HEK293 (cell line): ENCODE data around the gene CPLX3.

Experiments
- ATF2 ChIP-seq: fragments of 450-650 bp; formaldehyde crosslinking; IDR thresholded peaks from 2 replicates; pipeline ENCODE4 v1.5.1; 2016; ENCODE audit warnings: missing biosample characterization, missing genetic modification characterization, low read depth
- BCL6B ChIP-seq: fragments of 450-650 bp; formaldehyde crosslinking; IDR thresholded peaks from 2 replicates; pipeline ENCODE4 v1.5.1; 2017; ENCODE audit warnings: missing biosample characterization, missing genetic modification characterization
- CTCF ChIP-seq: fragments of 450-650 bp; formaldehyde crosslinking; IDR thresholded peaks from 2 replicates; pipeline ENCODE4 v1.5.1; 2016; ENCODE audit warnings: missing biosample characterization, missing genetic modification characterization
- GLIS1 ChIP-seq: fragments of 450-650 bp; formaldehyde crosslinking; IDR thresholded peaks from 2 replicates; pipeline ENCODE4 v1.5.1; 2016; ENCODE audit warnings: missing biosample characterization, missing genetic modification characterization
- HOXD13 ChIP-seq: sonication (generic); formaldehyde crosslinking; IDR thresholded peaks from 2 replicates; pipeline ENCODE4 v1.8.0; 2022; ENCODE audit warnings: missing genetic modification reagents, borderline replicate concordance
- KLF1 ChIP-seq: fragments of 450-650 bp; formaldehyde crosslinking; IDR thresholded peaks from 2 replicates; pipeline ENCODE4 v1.5.1; 2016; ENCODE audit warnings: missing biosample characterization, missing genetic modification characterization
- KLF8 ChIP-seq: fragments of 450-650 bp; formaldehyde crosslinking; IDR thresholded peaks from 2 replicates; pipeline ENCODE4 v1.5.1; 2016; ENCODE audit warnings: missing biosample characterization, missing genetic modification characterization
- PBX3 ChIP-seq: sonication (generic); formaldehyde crosslinking; IDR thresholded peaks from 2 replicates; pipeline ENCODE4 v1.8.1; 2022; ENCODE audit warnings: mild to moderate bottlenecking, moderate library complexity, missing genetic modification reagents
- SP3 ChIP-seq: fragments of 450-650 bp; formaldehyde crosslinking; IDR thresholded peaks from 2 replicates; pipeline ENCODE4 v1.5.1; 2016; ENCODE audit warnings: missing biosample characterization, missing genetic modification characterization
- SP7 ChIP-seq: fragments of 450-650 bp; formaldehyde crosslinking; IDR thresholded peaks from 2 replicates; pipeline ENCODE4 v1.5.1; 2016; ENCODE audit warnings: missing biosample characterization, missing genetic modification characterization
- ZBTB26 ChIP-seq: fragments of 450-650 bp; formaldehyde crosslinking; optimal IDR thresholded peaks from 2 replicates; pipeline ENCODE3; 2016; ENCODE audit warnings: missing biosample characterization, mild to moderate bottlenecking, missing genetic modification characterization
- ZEB2 ChIP-seq: fragments of 450-650 bp; formaldehyde crosslinking; IDR thresholded peaks from 2 replicates; pipeline ENCODE4 v1.5.1; 2016; ENCODE audit warnings: missing biosample characterization, missing genetic modification characterization
- ZFP37 ChIP-seq: fragments of 450-650 bp; formaldehyde crosslinking; IDR thresholded peaks from 2 replicates; pipeline ENCODE4 v1.5.1; 2016; ENCODE audit warnings: missing biosample characterization, missing genetic modification characterization
- ZNF223 ChIP-seq: fragments of 450-650 bp; formaldehyde crosslinking; IDR thresholded peaks from 2 replicates; pipeline ENCODE4 v1.5.1; 2016; ENCODE audit warnings: missing biosample characterization, missing genetic modification characterization
- ZNF23 ChIP-seq: fragments of 450-650 bp; formaldehyde crosslinking; IDR thresholded peaks from 2 replicates; pipeline ENCODE4 v1.5.1; 2016; ENCODE audit warnings: missing biosample characterization, missing genetic modification characterization, borderline replicate concordance
- ZNF280C ChIP-seq: fragments of 450-650 bp; formaldehyde crosslinking; IDR thresholded peaks from 2 replicates; pipeline ENCODE4 v1.5.1; 2016; ENCODE audit warnings: missing biosample characterization, missing genetic modification characterization
- ZNF311 ChIP-seq: fragments of 450-650 bp; formaldehyde crosslinking; IDR thresholded peaks from 2 replicates; pipeline ENCODE4 v1.5.1; 2017; ENCODE audit warnings: missing biosample characterization, missing genetic modification characterization, borderline replicate concordance
- ZNF433 ChIP-seq: fragments of 450-650 bp; formaldehyde crosslinking; IDR thresholded peaks from 2 replicates; pipeline ENCODE4 v1.5.1; 2016; ENCODE audit warnings: missing biosample characterization, missing genetic modification characterization, low read depth
- ZNF501 ChIP-seq: fragments of 450-650 bp; formaldehyde crosslinking; IDR thresholded peaks from 2 replicates; pipeline ENCODE4 v1.5.1; 2016; ENCODE audit warnings: missing biosample characterization, missing genetic modification characterization
- ZNF510 ChIP-seq: fragments of 450-650 bp; formaldehyde crosslinking; IDR thresholded peaks from 2 replicates; pipeline ENCODE4 v1.5.1; 2018; ENCODE audit warnings: mild to moderate bottlenecking, missing genetic modification characterization, missing biosample characterization; ENCODE audit not compliant: insufficient replicate concordance
- ZNF600 ChIP-seq: fragments of 450-650 bp; formaldehyde crosslinking; IDR thresholded peaks from 2 replicates; pipeline ENCODE4 v1.5.1; 2016; ENCODE audit warnings: missing biosample characterization, missing genetic modification characterization
- ZNF623 ChIP-seq: fragments of 450-650 bp; formaldehyde crosslinking; IDR thresholded peaks from 2 replicates; pipeline ENCODE4 v1.5.1; 2016; ENCODE audit warnings: missing biosample characterization, missing genetic modification characterization
- ZNF704 ChIP-seq: fragments of 450-650 bp; formaldehyde crosslinking; IDR thresholded peaks from 2 replicates; pipeline ENCODE4 v1.5.1; 2016; ENCODE audit warnings: missing biosample characterization, missing genetic modification characterization
- ZNF785 ChIP-seq: fragments of 450-650 bp; formaldehyde crosslinking; IDR thresholded peaks from 2 replicates; pipeline ENCODE4 v1.5.1; 2016; ENCODE audit warnings: missing biosample characterization, missing genetic modification characterization
- ZSCAN5A ChIP-seq: fragments of 450-650 bp; formaldehyde crosslinking; IDR thresholded peaks from 2 replicates; pipeline ENCODE4 v1.5.1; 2016; ENCODE audit warnings: missing biosample characterization, missing genetic modification characterization

Gene CPLX3

GRCh38 chr15:74799856-74800558 is 26.4 kb upstream of the CPLX3 start (continued):
- TF ChIP-seq CTCF (peak; percentile 97), KLF1 (tag by site-specific recombination) (peak; percentile 52), ZNF223 (no peak), PBX3 (no peak), ZNF510 (tag by site-specific recombination) (no peak), ZNF600 (peak; percentile 45; the same call in 1 of the 2 replicates), SP3 (tag by site-specific recombination) (no peak), ZFP37 (no peak), ZNF280C (tag by site-specific recombination) (no peak), GLIS1 (peak; percentile 23; the same call in 1 of the 2 replicates), ZNF785 (no peak), SP7 (tag by site-specific recombination) (peak; percentile 66), HOXD13 (CRISPR knock-in tag) (no peak), ZNF433 (no peak), ZNF704 (tag by site-specific recombination) (no peak), KLF8 (tag by site-specific recombination) (peak; percentile 48; the same call in 1 of the 2 replicates), ZNF311 (no peak), ZNF623 (tag by site-specific recombination) (no peak), ZNF501 (peak; percentile 63; the same call in 1 of the 2 replicates), BCL6B (tag by site-specific recombination) (no peak), ZBTB26 (peak; percentile 19), ZNF23 (tag by site-specific recombination) (no peak), ZSCAN5A (tag by site-specific recombination) (no peak), ZEB2 (tag by site-specific recombination) (peak; percentile 45; the same call in 1 of the 2 replicates), ATF2 (tag by site-specific recombination) (peak; percentile 53; the same call in 1 of the 2 replicates)
